ENCODE data around the gene PHF19.

The PHF19 gene

GRCh38 chr9:120913647-120914264 is 36.8 kb upstream of the PHF19 start:
- no peak for DNase-seq (ENCODE audit: low read depth)

- DNase-seq (ENCODE audit: low read depth), result no peak
Observed at GRCh38 chr9:120912958-120913646, 36.1 kb upstream of the PHF19 start.

- no peak for DNase-seq (ENCODE audit: low read depth)
Observed at GRCh38 chr9:120911295-120911837, 34.4 kb upstream of the PHF19 start.

GRCh38 chr9:120910643-120911042 is 33.7 kb upstream of the PHF19 start:
- no peak for DNase-seq (ENCODE audit: low read depth)

- DNase-seq (ENCODE audit: low read depth), result no peak
Observed at GRCh38 chr9:120909904-120910303, 32.9 kb upstream of the PHF19 start.

- DNase-seq (ENCODE audit: low read depth), result no peak
Observed at GRCh38 chr9:120905315-120906164, 28.6 kb upstream of the PHF19 start.

- DNase-seq (ENCODE audit: low read depth), result no peak
Observed at GRCh38 chr9:120904978-120905301, 28.0 kb upstream of the PHF19 start.

GRCh38 chr9:120904061-120904977 is 27.3 kb upstream of the PHF19 start:
- no peak for DNase-seq (ENCODE audit: low read depth)

GRCh38 chr9:120902569-120903535 is 25.9 kb upstream of the PHF19 start:
- DNase-seq (ENCODE audit: low read depth), result no peak

- no peak for DNase-seq (ENCODE audit: low read depth)
Observed at GRCh38 chr9:120901755-120902568, 25.0 kb upstream of the PHF19 start.

GRCh38 chr9:120900824-120901223 is 23.8 kb upstream of the PHF19 start:
- DNase-seq (ENCODE audit: low read depth), result no peak

- no peak for DNase-seq (ENCODE audit: low read depth)
Observed at GRCh38 chr9:120899490-120900068, 22.6 kb upstream of the PHF19 start.

- no peak for DNase-seq (ENCODE audit: low read depth)
Observed at GRCh38 chr9:120898396-120898795, 21.4 kb upstream of the PHF19 start.

GRCh38 chr9:120895951-120896350 is 19.0 kb upstream of the PHF19 start:
- DNase-seq (ENCODE audit: low read depth), result no peak

- no peak for DNase-seq (ENCODE audit: low read depth)
Observed at GRCh38 chr9:120894321-120895148, 17.5 kb upstream of the PHF19 start.

- DNase-seq (ENCODE audit: low read depth), result no peak
Observed at GRCh38 chr9:120893611-120894307, 16.8 kb upstream of the PHF19 start.

- no peak for DNase-seq (ENCODE audit: low read depth)
Observed at GRCh38 chr9:120892748-120893610, 16.0 kb upstream of the PHF19 start.
